Neuron (in vitro differentiated cells): Measurements from ENCODE around the gene RABAC1.
"Not testable (repeated sequence)": the region's sequence is repeated elsewhere in the genome, so short reads cannot be mapped to it uniquely, and the experiment has no call there.

ENCODE experiments used
- H2AFZ ChIP-seq: one replicate; pipeline ENCODE4 v1.6.1; 2013; ENCODE audit warnings: low read depth, mild to moderate bottlenecking, inconsistent platforms, low read length, moderate library complexity
- H3K27me3 ChIP-seq: one replicate; pipeline ENCODE4 v1.6.1; 2013; ENCODE audit warnings: low read length; ENCODE audit not compliant: insufficient read depth
- H3K36me3 ChIP-seq: one replicate; pipeline ENCODE4 v1.6.1; 2013; ENCODE audit warnings: low read length; ENCODE audit not compliant: insufficient read depth
- H3K4me1 ChIP-seq: one replicate; pipeline ENCODE4 v1.6.1; 2013; ENCODE audit warnings: low read length; ENCODE audit not compliant: insufficient read depth
- H3K4me3 ChIP-seq: 2 replicates; pipeline ENCODE4 v1.5.1; 2013; ENCODE audit warnings: mild to moderate bottlenecking, low read length, moderate library complexity
- H3K9me3 ChIP-seq: one replicate; pipeline ENCODE4 v1.6.1; 2013; ENCODE audit warnings: low read length

The RABAC1 gene

GRCh38 chr19:41994994-41995958 lies 36.2 kb upstream of the RABAC1 start:
- Histone ChIP-seq H2AFZ (no peak overlapping the region), H3K27me3 (peaks cover 12% of the 10 kb centered on the region), H3K36me3 (no peaks in the 10 kb centered on the region), H3K4me1 (peaks cover 57% of the 10 kb centered on the region), H3K9me3 (no peaks in the 10 kb centered on the region), H3K4me3 (no peak overlapping the region)

DNA sequence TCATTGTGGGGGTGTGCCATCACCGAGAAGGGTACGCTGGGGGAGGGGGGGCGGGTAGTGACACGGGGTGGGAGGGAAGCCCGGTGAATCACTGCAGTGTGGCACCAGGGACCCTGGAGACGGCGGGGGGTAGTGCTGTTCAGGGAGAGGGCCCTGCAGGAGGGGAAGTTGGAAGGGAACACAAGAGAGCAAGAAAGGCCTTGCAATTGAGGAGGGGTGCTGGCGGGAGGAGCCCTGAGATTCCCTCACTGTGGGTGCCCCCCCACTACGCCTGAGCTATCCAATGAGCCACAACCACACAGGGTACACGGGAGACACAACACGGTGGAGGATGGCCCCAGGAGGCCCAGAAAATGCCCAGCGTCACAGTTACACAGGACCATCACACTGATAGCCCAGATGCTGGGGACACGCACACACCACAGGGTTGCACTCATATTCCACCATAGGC lies 35.4 kb upstream of the RABAC1 start:
- Histone ChIP-seq H3K36me3 (no peaks in the 10 kb centered on the region), H3K4me3 (peak overlapping the region; percentile 51), H3K27me3 (peaks cover 5% of the 10 kb centered on the region), H3K9me3 (no peaks in the 10 kb centered on the region), H2AFZ (no peak overlapping the region), H3K4me1 (peaks cover 54% of the 10 kb centered on the region)

DNA sequence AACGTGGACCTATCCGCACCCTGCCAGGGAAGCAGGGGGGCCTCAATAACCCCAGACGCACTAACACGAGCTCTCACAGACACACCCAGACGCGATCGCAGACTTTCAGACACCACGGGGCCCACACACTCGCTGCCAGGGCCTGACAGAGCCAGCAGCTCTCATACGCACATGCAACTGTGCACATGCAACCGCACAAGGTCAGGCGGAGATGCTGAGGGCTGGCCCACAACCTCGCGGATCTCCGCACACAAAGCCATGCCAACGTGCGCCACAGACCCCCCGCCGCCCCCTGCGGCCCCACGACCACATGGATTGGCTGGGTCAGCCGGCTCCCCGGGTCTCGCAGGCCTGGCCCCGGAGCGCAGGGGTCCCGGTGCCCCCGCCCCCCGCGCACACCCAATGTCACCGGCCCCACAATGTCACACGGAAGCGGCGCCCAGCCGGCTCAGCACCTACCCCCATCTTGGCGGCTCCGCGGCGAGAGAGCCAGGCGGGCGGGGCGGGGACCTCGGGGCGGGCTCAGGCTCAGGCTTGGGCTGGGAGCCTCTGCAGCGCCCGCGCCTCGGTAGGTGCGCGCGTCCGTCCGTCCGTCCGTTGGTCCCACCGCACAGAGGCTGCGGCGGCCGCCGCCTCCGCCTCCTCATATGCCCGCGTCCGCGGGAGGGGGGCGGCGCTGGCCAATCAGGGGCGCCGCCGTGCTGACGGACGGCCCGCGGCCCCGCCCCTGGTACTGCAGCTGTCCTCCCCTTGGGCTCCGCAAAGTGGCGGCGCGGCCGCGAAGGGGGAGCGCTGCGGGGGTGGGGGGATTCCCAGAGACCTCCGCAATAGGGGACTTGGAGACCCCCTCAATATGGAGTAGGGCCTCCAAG lies 34.7 kb upstream of the RABAC1 start, which contains the start of gene ATP1A3:
TSS of gene ATP1A3 (minus strand) at position 619 of the 872 bp plus-strand sequence. CDS start at position 465, 154 bp downstream.
- Histone ChIP-seq H3K27me3 (no peaks in the 10 kb centered on the region), H3K4me3 (peak within 1 kb of the TSS; percentile 51), H3K4me1 (peaks cover 49% of the 10 kb centered on the region), H2AFZ (peak within 1 kb of the TSS; percentile 44), H3K36me3 (no peaks in the 10 kb centered on the region), H3K9me3 (no peaks in the 10 kb centered on the region)

DNA sequence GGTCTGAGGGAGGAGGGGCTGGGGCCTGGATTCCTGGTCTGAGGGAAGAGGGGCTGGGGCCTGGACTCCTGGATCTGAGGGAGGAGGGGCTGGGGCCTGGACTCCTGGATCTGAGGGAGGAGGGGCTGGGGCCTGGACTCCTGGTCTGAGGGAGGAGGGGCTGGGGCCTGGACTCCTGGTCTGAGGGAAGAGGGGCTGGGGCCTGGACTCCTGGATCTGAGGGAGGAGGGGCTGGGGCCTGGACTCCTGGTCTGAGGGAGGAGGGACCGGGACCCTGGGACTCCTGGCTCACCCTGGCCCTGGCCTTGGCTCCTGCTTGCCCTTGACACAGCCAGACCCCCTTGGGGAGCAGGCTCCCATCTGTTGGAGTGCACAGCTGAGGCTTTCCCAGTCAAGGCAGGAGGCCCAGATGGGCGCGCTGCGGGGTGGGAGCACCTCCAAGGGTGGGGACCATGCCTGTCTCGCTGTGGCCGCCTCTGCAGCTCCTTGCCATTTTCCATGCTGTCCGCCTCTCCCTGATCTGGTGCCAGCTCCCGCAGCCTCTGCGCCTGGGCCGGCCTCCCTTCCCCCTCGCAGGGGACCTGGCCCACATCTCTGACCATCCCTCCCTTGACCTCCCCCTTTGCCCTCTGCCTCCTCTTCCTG lies 32.9 kb upstream of the RABAC1 start:
- H3K4me1 ChIP-seq = peaks cover 37% of the 10 kb centered on the region
- H3K27me3 ChIP-seq, H3K9me3 ChIP-seq, H2AFZ ChIP-seq: not testable (repeated sequence)
- H3K4me3 ChIP-seq = peak overlapping the region; percentile 10
- H3K36me3 ChIP-seq = peaks cover 16% of the 10 kb centered on the region

DNA sequence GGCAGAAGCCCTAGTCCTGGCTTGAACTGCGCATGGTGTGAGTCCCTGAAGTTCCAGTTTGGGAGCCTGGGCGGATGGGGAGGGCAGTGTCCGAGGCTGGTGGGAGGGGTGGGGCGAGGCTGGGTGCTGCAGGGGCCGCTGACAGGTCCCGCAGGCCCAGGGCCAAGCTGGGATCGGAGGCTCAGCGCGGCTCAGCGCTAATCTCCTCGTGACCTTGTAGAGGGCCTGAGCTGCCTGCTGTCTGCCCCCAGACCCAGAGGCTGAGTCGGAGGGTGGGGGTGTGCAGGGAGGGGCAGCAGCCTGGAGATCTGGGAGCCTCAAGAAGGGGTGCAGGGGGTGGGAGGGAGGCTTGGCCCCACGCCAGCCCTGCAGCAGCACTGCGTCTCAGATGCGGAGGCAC lies 31.9 kb upstream of the RABAC1 start:
- no peak overlapping the region for H3K4me3 ChIP-seq
- H2AFZ ChIP-seq = no peak overlapping the region
- H3K9me3 ChIP-seq = no peaks in the 10 kb centered on the region
- peaks cover 23% of the 10 kb centered on the region for H3K36me3 ChIP-seq
- no peaks in the 10 kb centered on the region for H3K27me3 ChIP-seq
- peaks cover 27% of the 10 kb centered on the region for H3K4me1 ChIP-seq

- H3K36me3 ChIP-seq = peaks cover 27% of the 10 kb centered on the region
- H3K9me3 ChIP-seq = no peaks in the 10 kb centered on the region
- no peaks in the 10 kb centered on the region for H3K27me3 ChIP-seq
- H2AFZ ChIP-seq = no peak overlapping the region
- no peak overlapping the region for H3K4me3 ChIP-seq
- H3K4me1 ChIP-seq = peaks cover 24% of the 10 kb centered on the region
Observed at GRCh38 chr19:41990615-41991014, 31.5 kb upstream of the RABAC1 start.

GRCh38 chr19:41990028-41990427 lies 30.9 kb upstream of the RABAC1 start:
- Histone ChIP-seq H2AFZ (no peak overlapping the region), H3K4me3 (no peak overlapping the region), H3K9me3 (no peaks in the 10 kb centered on the region), H3K27me3 (no peaks in the 10 kb centered on the region), H3K36me3 (peaks cover 33% of the 10 kb centered on the region), H3K4me1 (peaks cover 18% of the 10 kb centered on the region)

GRCh38 chr19:41988947-41989346 lies 29.8 kb upstream of the RABAC1 start:
- Histone ChIP-seq H2AFZ (no peak overlapping the region), H3K36me3 (peaks cover 37% of the 10 kb centered on the region), H3K4me3 (no peak overlapping the region), H3K4me1 (peaks cover 11% of the 10 kb centered on the region), H3K27me3 (no peaks in the 10 kb centered on the region), H3K9me3 (no peaks in the 10 kb centered on the region)

GRCh38 chr19:41987141-41987860 lies 28.2 kb upstream of the RABAC1 start:
- no peaks in the 10 kb centered on the region for H3K27me3 ChIP-seq
- no peak overlapping the region for H3K4me3 ChIP-seq
- no peak overlapping the region for H2AFZ ChIP-seq
- H3K36me3 ChIP-seq = peaks cover 42% of the 10 kb centered on the region
- peaks cover 3% of the 10 kb centered on the region for H3K4me1 ChIP-seq
- H3K9me3 ChIP-seq = no peaks in the 10 kb centered on the region

- no peak overlapping the region for H2AFZ ChIP-seq
- no peaks in the 10 kb centered on the region for H3K4me1 ChIP-seq
Observed at GRCh38 chr19:41984961-41985360, 25.8 kb upstream of the RABAC1 start.

GRCh38 chr19:41981724-41982123 lies 22.6 kb upstream of the RABAC1 start:
- Histone ChIP-seq H3K36me3 (peaks cover 48% of the 10 kb centered on the region), H3K4me1 (no peaks in the 10 kb centered on the region), H3K9me3 (no peaks in the 10 kb centered on the region), H2AFZ (no peak overlapping the region), H3K27me3 (no peaks in the 10 kb centered on the region), H3K4me3 (no peak overlapping the region)

More at GRCh38 chr19:41984961-41985360, 25.8 kb upstream of the RABAC1 start:
- no peaks in the 10 kb centered on the region for H3K9me3 ChIP-seq
- H3K27me3 ChIP-seq = no peaks in the 10 kb centered on the region
- H3K36me3 ChIP-seq = peaks cover 53% of the 10 kb centered on the region
- no peak overlapping the region for H3K4me3 ChIP-seq

- H3K36me3 ChIP-seq = peaks cover 54% of the 10 kb centered on the region
- H3K4me3 ChIP-seq = no peak overlapping the region
- no peaks in the 10 kb centered on the region for H3K27me3 ChIP-seq
- H3K9me3 ChIP-seq = no peaks in the 10 kb centered on the region
- H2AFZ ChIP-seq = no peak overlapping the region
- no peaks in the 10 kb centered on the region for H3K4me1 ChIP-seq
Observed at GRCh38 chr19:41978470-41978869, 19.3 kb upstream of the RABAC1 start.
